Measurements from ENCODE around the gene PRF1. TPM values are rescaled to one million over a fixed set of nuclear protein-coding genes. Genes with fewer than 3 reads are reported as not detected.
"Not testable (repeated sequence)": the region's sequence is repeated elsewhere in the genome, so short reads cannot be mapped to it uniquely, and the experiment has no call there.

PRF1 gene
- total RNA-seq, 1 donor from 2014 or later = 79.9 TPM

- intact Hi-C loops (cut with micrococcal nuclease) = no loop called here
- peaks cover 11% of the 10 kb centered on the region for H3K9me3 Mint-ChIP-seq
- no peak overlapping the region for H3K4me3 Mint-ChIP-seq
- peaks cover 3% of the 10 kb centered on the region for H3K36me3 Mint-ChIP-seq (ENCODE audit: low read depth)
- no peak for DNase-seq
- peaks cover 10% of the 10 kb centered on the region for H3K27me3 Mint-ChIP-seq
- no peak overlapping the region for H3K27ac Mint-ChIP-seq
- H3K4me1 Mint-ChIP-seq = no peaks in the 10 kb centered on the region
Measured at GRCh38 chr10:70626056-70626455, 23.5 kb upstream of the PRF1 start.

- Mint-ChIP-seq H3K27me3 (peaks cover 10% of the 10 kb centered on the region), H3K9me3 (peaks cover 15% of the 10 kb centered on the region), H3K4me3 (no peak overlapping the region), H3K36me3 (ENCODE audit: low read depth) (peaks cover 13% of the 10 kb centered on the region), H3K27ac (no peak overlapping the region), H3K4me1 (peaks cover 12% of the 10 kb centered on the region)
- intact Hi-C loops (cut with micrococcal nuclease) = no loop called here
- DNase-seq = no peak
Measured at GRCh38 chr10:70622981-70623844, 20.7 kb upstream of the PRF1 start.

DNA sequence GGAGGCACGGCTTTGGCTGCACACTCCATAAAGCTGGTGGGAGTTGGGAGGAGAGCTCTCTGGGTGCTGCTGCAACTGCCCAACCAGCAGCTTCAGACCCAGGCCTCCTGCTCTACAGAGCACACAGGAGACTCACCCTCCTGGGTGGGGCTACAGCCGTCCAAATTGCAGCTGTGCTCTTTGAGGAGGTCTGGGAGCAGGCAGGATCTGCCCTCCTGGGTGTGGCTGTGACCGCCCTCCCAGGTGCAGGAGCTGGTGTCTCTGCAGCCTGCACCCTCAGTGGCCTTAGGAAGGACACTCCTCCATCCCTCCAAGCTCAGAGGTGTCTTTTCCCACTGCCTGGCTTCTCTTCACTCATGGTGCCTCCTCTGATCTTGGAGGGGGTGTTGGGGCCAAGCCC, 20.0 kb upstream of the PRF1 start:
- no peak for DNase-seq
- Mint-ChIP-seq H3K27ac (no peak overlapping the region), H3K4me1 (peaks cover 15% of the 10 kb centered on the region), H3K9me3 (peaks cover 13% of the 10 kb centered on the region), H3K4me3 (no peak overlapping the region), H3K27me3 (peaks cover 7% of the 10 kb centered on the region), H3K36me3 (ENCODE audit: low read depth) (peaks cover 13% of the 10 kb centered on the region)
- intact Hi-C loops (cut with micrococcal nuclease) = no loop called here

GRCh38 chr10:70621503-70622078, 19.1 kb upstream of the PRF1 start:
- DNase-seq = no peak
- Mint-ChIP-seq H3K4me3 (no peak overlapping the region), H3K9me3 (peaks cover 17% of the 10 kb centered on the region), H3K4me1 (peaks cover 24% of the 10 kb centered on the region), H3K27ac (no peak overlapping the region), H3K27me3 (peaks cover 5% of the 10 kb centered on the region), H3K36me3 (ENCODE audit: low read depth) (peaks cover 13% of the 10 kb centered on the region)
- intact Hi-C loops (cut with micrococcal nuclease) = no loop called here

DNA sequence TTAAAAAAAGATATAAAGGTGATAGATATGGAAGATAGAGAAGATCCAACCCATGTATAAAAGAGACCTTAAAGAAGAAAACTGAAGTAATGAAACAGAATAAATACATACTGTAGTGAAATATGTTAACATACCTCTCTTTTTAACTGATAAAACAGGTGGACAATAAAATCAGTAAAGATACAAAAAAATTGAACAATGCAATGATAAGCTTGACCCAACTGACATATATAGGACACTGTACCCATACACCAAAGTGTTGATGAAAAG, 17.4 kb upstream of the PRF1 start:
- no peaks in the 10 kb centered on the region for H3K27me3 Mint-ChIP-seq
- peaks cover 36% of the 10 kb centered on the region for H3K4me1 Mint-ChIP-seq
- H3K9me3 Mint-ChIP-seq = peaks cover 11% of the 10 kb centered on the region
- peaks cover 13% of the 10 kb centered on the region for H3K36me3 Mint-ChIP-seq (ENCODE audit: low read depth)
- no peak overlapping the region for H3K27ac Mint-ChIP-seq
- intact Hi-C loops (cut with micrococcal nuclease) = no loop called here
- DNase-seq = no peak
- no peak overlapping the region for H3K4me3 Mint-ChIP-seq

GRCh38 chr10:70619271-70620019, 16.9 kb upstream of the PRF1 start:
- peaks cover 13% of the 10 kb centered on the region for H3K36me3 Mint-ChIP-seq (ENCODE audit: low read depth)
- H3K9me3 Mint-ChIP-seq = peaks cover 11% of the 10 kb centered on the region
- no peak overlapping the region for H3K4me3 Mint-ChIP-seq
- peak overlapping the region; percentile 84 for H3K27ac Mint-ChIP-seq
- intact Hi-C loops (cut with micrococcal nuclease) = loop anchor here (2.0 kb wide), 3 partner anchors 17 to 139 kb away; partner anchors contain the start of gene PRF1
- DNase-seq = no peak
- H3K4me1 Mint-ChIP-seq = peaks cover 39% of the 10 kb centered on the region
- no peaks in the 10 kb centered on the region for H3K27me3 Mint-ChIP-seq

DNA sequence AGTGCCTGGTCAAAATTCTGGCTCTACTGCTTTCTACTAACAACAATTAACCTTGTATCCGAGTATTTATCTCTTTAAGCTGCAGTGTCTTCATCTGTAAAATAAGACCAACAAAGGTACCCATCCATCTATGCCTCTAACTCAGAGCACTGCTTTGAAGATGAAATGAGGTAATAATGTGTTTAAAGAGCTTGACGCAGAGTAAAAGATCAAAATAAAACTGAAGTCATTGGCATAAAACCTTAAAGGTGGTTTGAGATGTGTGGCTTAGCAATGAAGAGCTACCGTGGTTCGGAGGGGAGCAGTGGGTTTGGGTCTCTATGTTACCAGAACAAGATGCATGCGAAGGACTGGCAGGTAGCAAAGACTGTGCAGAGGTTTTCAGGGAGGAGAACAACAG, 16.1 kb upstream of the PRF1 start:
- Mint-ChIP-seq H3K27me3 (no peaks in the 10 kb centered on the region), H3K9me3 (peaks cover 11% of the 10 kb centered on the region), H3K27ac (peak overlapping the region; percentile 84), H3K4me1 (peaks cover 47% of the 10 kb centered on the region), H3K36me3 (ENCODE audit: low read depth) (peaks cover 10% of the 10 kb centered on the region), H3K4me3 (peak overlapping the region; percentile 36)
- intact Hi-C loops (cut with micrococcal nuclease) = loop anchor here (1.0 to 2.0 kb wide), 6 partner anchors 16 to 140 kb away; partner anchors contain the start of gene PRF1
- no peak for DNase-seq

DNA sequence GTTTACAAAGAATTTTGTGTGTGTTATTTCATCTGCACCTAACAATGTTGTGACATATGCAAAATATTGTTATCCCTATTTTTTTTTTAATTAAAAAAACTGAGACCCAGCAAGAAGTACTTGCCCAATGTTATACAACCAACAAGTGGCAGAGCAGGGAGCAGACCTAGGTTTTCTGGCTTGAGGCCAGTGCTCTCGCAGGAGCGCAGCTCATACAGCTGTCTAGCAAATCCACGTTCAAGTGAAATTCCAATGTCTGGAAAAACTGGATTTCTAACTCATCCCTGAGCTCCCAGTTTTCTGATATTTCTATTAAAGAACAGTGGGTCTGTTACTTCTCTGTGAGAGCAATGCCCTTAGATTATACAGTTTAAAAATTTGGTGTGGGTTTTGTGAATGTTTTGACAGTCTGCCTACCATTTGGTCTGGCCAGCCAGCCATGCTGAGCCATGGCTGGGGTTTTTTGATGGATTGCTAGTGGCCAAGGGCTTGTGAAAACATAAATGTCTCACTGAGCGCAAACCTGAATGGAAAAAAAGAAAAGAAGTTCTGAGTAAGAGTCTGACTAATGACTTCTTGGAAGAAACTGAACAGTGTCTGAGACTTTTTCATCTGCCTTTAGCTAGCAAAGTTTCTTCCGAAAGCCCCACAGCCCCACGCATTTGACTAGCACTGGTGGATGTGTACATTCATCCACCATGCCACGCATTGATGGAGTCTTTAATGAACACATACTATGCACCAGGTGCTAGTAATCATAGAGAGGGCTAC, 15.4 kb upstream of the PRF1 start:
- Mint-ChIP-seq H3K27ac (peak overlapping the region; percentile 84), H3K36me3 (ENCODE audit: low read depth) (peaks cover 10% of the 10 kb centered on the region), H3K27me3 (no peaks in the 10 kb centered on the region), H3K4me1 (peaks cover 49% of the 10 kb centered on the region), H3K4me3 (peak overlapping the region; percentile 3), H3K9me3 (peaks cover 11% of the 10 kb centered on the region)
- peak; percentile 70 for DNase-seq
- intact Hi-C loops (cut with micrococcal nuclease) = loop anchor here (1.0 to 2.0 kb wide), 6 partner anchors 15 to 141 kb away; partner anchors contain the start of gene PRF1

- intact Hi-C loops (cut with micrococcal nuclease) = no loop called here
- no peak overlapping the region for H3K4me3 Mint-ChIP-seq
- H3K36me3 Mint-ChIP-seq (ENCODE audit: low read depth) = peaks cover 10% of the 10 kb centered on the region
- H3K27ac Mint-ChIP-seq = peak overlapping the region; percentile 59
- DNase-seq = no peak
- H3K9me3 Mint-ChIP-seq = peaks cover 11% of the 10 kb centered on the region
- H3K27me3 Mint-ChIP-seq = no peaks in the 10 kb centered on the region
- peaks cover 50% of the 10 kb centered on the region for H3K4me1 Mint-ChIP-seq
Measured at GRCh38 chr10:70616761-70617160, 14.2 kb upstream of the PRF1 start.

GRCh38 chr10:70615784-70616522, 13.4 kb upstream of the PRF1 start:
- Mint-ChIP-seq H3K4me3 (no peak overlapping the region), H3K9me3 (peaks cover 11% of the 10 kb centered on the region), H3K36me3 (ENCODE audit: low read depth) (peaks cover 10% of the 10 kb centered on the region), H3K27me3 (no peaks in the 10 kb centered on the region), H3K27ac (no peak overlapping the region), H3K4me1 (peaks cover 51% of the 10 kb centered on the region)
- no peak for DNase-seq
- intact Hi-C loops (cut with micrococcal nuclease) = no loop called here

DNA sequence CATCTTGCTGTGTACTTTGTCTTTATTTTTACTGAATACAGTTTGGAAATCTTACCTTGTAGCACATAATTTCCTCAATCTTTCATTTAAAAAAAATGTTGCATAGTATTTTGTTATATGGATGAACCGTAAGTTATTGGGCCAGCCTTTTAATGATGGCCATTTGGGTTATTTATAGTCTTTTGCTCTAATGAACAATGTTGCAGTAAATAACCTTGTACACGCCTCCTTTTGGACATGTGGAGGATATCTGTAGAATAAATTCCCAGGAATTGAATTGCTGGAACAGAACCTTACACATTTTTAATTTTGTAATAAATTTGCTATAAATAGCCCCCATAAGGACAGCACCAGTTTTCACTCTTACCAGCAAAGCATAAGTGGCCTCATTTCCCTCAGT, 12.7 kb upstream of the PRF1 start:
- Mint-ChIP-seq H3K4me1 (peaks cover 56% of the 10 kb centered on the region), H3K9me3 (peaks cover 11% of the 10 kb centered on the region), H3K4me3 (no peak overlapping the region), H3K36me3 (ENCODE audit: low read depth) (peaks cover 10% of the 10 kb centered on the region), H3K27ac (no peak overlapping the region), H3K27me3 (no peaks in the 10 kb centered on the region)
- DNase-seq = no peak
- intact Hi-C loops (cut with micrococcal nuclease) = no loop called here

- not testable (repeated sequence) for DNase-seq; H3K4me3 Mint-ChIP-seq; H3K27me3 Mint-ChIP-seq; H3K36me3 Mint-ChIP-seq (ENCODE audit: low read depth)
- peaks cover 11% of the 10 kb centered on the region for H3K9me3 Mint-ChIP-seq
- intact Hi-C loops (cut with micrococcal nuclease) = loop anchor here (1.0 kb wide), 1 partner anchor 36 kb away; no protein-coding TSS in a partner anchor
- peaks cover 57% of the 10 kb centered on the region for H3K4me1 Mint-ChIP-seq
- peak overlapping the region; percentile 71 for H3K27ac Mint-ChIP-seq
Measured at GRCh38 chr10:70614364-70614763, 11.8 kb upstream of the PRF1 start.

- no peak overlapping the region for H3K4me3 Mint-ChIP-seq
- H3K4me1 Mint-ChIP-seq = peaks cover 53% of the 10 kb centered on the region
- peaks cover 3% of the 10 kb centered on the region for H3K36me3 Mint-ChIP-seq (ENCODE audit: low read depth)
- peaks cover 11% of the 10 kb centered on the region for H3K9me3 Mint-ChIP-seq
- no peak for DNase-seq
- intact Hi-C loops (cut with micrococcal nuclease) = loop anchor here (1.0 kb wide), 1 partner anchor 36 kb away; no protein-coding TSS in a partner anchor
- no peaks in the 10 kb centered on the region for H3K27me3 Mint-ChIP-seq
- peak overlapping the region; percentile 71 for H3K27ac Mint-ChIP-seq
Measured at GRCh38 chr10:70613941-70614340, 11.4 kb upstream of the PRF1 start.

All from activated CD4-positive, alpha-beta T cell treated with anti-CD3 and anti-CD28 coated beads, Interleukin-2, amount 10 ng/mL, durations not matched to agents 24 days and 14 days (primary cell).